ENCODE measurements around the gene SH2B3. TPM values are rescaled to one million over a fixed set of nuclear protein-coding genes. Genes with fewer than 3 reads are reported as not detected.
"Not testable (repeated sequence)": the region's sequence is repeated elsewhere in the genome, so short reads cannot be mapped to it uniquely, and the experiment has no call there.

The SH2B3 gene
- total RNA-seq, 1 experiment from 2014 or later = 48.6 TPM

DNA sequence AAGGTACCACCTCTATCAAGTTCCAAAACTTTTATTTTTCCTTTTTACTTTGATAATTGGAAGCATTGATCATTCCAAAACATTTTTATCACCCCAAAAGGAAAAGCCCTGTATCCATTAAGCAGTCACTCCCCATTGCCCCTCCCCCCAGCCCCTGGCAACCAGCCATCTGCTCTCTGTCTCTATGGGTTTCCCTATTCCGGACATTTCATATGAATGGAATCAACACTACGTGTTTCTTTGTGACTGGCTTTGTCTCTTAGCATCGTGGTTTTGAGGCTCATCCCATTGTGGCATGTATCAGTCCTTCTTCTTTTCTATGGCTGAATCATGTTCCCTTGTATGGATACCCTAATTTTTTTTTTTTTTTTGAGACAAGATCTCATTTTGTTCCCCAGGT is 18.8 kb upstream of the SH2B3 start:
- DNase-seq (ENCODE audit: low read depth) = no peak

DNA sequence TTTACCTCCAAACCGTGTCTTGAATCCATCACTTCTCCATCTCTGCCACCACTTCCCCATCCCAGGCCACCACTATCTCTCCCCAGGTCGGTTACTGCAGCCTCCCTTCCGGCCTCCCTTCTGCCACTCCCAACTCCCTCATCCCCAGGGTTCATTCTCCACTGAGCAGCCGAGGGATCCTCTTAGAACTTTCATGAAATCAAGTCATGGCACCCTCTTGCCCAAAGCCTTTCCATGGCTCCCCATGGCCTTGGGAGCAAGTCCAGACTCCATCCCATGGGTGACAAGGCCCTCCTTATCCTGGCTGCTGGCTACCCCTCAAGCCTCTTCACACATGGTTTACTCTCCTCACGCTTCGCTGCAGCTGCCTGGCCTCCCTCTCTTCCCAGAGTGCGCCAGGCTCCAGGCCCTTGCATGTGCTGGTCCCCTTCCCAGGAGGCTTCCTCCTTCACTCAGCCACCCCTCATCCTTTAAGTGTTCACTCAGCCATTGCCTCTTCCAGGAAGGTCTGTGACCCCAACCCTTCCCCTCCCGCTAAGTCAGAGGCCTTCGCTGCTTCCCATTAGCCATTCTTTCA is 17.9 kb upstream of the SH2B3 start:
- DNase-seq (ENCODE audit: low read depth) = no peak

DNA sequence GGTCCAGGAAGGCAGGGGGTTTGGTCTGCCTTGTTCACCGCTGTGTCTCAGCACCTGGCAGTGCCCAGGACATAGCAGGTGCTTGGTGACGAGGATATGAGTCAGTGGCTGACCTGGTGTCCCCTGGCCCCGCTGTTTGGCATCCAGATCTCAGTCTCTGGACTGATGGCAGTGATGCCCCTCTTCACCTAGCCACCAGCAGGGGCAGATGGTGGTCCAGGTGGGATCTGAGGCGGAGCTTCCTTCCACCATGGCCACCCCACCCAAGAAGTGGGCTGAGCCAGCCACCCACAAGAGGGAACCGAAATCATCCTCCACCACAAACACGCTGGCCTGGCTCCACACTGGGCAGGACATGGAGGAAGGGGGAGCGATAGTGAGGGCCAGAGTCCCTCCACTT is 16.1 kb upstream of the SH2B3 start:
- DNase-seq (ENCODE audit: low read depth) = no peak

DNA sequence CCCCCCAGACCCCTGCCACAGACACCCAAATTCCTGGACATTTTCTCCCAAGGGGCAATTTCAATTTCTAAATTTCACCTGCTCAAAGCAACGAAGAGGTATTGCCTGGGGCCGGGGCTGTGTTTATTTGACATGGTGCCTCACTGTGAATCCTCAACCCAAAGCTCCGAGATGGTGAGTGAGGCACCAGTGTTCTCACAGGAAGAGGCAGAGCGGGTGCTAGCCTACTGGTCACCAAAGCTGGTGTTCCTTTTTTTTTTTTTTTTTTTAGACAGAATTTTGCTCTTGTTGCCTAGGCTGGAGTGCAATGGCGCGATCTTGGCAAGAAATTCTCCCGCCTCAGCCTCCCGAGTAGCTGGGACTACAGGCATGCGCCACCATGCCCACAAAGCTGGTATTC is 14.8 kb upstream of the SH2B3 start:
- no peak for DNase-seq (ENCODE audit: low read depth)

DNA sequence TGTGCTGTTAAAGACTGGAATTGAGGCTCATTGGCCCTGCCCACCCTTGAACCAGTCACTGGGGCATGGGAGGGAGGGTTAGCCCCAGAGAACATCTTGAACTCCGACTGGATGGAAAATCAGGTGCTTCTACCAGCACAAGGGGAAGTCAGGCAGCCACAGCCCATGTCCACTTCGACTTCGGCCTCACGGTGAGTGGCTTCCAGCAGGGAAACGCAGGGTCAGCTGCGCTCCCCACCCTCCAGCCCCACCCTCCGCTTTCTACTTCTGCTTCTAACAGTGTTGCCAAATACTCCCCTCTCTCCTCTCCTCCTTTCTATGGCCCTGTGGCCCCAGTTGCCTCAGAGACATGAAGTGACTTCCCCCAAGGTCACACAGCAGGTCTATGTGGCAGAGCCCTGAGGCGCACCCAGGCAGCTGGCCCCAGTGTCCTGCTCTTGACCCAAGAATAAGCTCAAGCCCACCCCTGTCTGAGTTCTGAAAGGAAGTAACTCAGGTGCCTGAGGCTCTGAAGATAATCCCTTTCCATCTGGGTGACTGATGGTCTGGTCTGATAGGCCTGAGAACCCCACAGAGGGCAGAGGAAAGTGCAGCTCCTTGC is 11.9 kb upstream of the SH2B3 start:
- DNase-seq (ENCODE audit: low read depth) = no peak

- no peak for DNase-seq (ENCODE audit: low read depth)
Measured at GRCh38 chr12:111394480-111394879, 11.2 kb upstream of the SH2B3 start.

- DNase-seq (ENCODE audit: low read depth) = no peak
Measured at GRCh38 chr12:111395336-111396187, 10.2 kb upstream of the SH2B3 start.

DNA sequence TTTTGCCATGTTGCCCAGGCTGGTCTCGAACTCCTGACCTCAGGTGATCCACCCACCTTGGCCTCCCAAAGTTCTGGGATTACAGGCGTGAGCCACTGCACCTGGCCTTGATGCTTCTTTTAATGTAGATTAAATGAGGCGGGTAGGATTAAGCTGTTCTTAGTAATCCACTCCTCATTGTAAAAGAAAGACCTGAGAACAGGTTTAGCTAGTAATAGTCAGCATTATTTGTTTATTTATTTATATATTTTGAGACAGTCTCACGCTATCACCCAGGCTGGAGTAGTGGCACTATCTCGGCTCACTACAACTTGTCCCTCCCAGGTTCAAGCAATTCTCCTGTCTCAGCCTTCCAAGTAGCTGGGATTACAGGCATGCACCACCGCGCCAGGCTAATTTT is 9.5 kb upstream of the SH2B3 start:
- not testable (repeated sequence) for DNase-seq (ENCODE audit: low read depth)

- peak; percentile 90 for DNase-seq (ENCODE audit: low read depth)
Measured at GRCh38 chr12:111396726-111397445, 8.8 kb upstream of the SH2B3 start.

GRCh38 chr12:111398530-111398929 is 7.2 kb upstream of the SH2B3 start:
- DNase-seq (ENCODE audit: low read depth) = peak; percentile 42

GRCh38 chr12:111399741-111400404 is 5.8 kb upstream of the SH2B3 start:
- not testable (repeated sequence) for DNase-seq (ENCODE audit: low read depth)

DNA sequence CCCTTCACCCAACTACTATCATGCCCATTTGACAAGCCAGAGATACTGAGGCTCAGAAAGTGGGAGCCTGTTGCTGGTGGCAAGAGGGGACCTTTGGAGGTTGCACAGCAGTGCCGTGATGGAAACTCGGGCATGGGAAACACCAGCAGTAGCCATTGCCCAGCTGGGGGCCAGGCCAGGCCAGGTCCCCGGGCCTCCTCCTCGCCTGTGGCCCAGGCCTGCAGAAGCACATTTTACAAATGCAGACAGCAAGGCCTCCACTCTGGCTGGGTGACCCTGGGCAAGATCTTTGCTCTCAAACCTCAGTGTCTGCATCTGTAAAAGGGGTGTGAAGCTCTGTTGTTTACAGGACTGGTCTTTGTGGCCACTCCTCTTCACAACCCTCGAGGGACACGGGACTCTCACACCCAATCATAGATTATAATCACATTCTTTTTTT is 4.5 kb upstream of the SH2B3 start:
- no peak for DNase-seq (ENCODE audit: low read depth)

GRCh38 chr12:111402490-111402824 is 3.3 kb upstream of the SH2B3 start:
- not testable (repeated sequence) for DNase-seq (ENCODE audit: low read depth)

- peak; percentile 46 for DNase-seq (ENCODE audit: low read depth)
Measured at GRCh38 chr12:111404362-111405148, 1.2 kb upstream of the SH2B3 start.

- peak; percentile 88 for DNase-seq (ENCODE audit: low read depth)
Measured at GRCh38 chr12:111405149-111405858, 419 bp upstream of the SH2B3 start.

DNA sequence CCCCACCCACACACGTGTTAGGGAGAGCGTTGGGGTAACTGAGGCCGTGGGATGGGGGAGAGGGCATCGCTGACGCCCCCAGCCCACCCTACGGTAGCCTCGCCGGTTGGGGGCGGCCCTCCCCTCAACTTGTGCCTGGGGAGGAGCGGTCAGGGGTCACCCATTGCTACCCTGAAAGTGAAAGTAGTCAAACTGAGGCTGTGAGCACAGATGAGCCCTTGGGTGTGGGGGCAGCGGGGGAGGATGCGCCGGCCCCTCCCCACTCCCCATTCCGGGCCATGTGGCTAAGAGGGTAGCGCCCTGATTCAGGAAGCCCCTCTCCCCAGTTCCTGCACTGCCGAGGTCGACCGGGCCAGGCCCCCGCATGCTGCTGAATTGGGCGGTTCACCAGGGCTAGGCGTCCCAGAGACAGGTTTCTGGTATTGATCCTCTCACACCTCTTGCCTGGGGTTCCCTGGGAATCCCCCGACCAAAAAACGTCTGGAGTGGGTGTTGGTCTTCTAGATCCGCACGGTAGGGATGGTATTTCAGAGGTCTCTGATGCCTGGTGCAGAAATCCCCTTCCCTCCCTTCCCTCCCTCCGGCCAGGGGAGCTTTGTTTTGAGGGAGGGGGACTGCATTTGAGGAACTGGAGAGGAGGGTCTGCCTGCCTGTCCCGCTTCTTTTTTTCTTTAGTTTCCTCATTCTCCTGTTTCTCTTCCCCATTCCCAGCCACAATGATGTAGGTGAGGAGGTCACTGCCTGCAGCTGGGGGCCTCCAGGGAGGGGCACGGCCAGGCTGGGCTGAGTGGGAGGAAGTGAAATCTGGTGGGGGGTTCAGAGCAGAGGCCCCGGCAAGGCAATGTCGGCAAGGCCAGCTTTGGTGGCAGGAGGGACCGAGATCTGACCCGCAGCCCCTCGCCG is 1.0 kb downstream of the SH2B3 start:
- no peak for DNase-seq (ENCODE audit: low read depth)

DNA sequence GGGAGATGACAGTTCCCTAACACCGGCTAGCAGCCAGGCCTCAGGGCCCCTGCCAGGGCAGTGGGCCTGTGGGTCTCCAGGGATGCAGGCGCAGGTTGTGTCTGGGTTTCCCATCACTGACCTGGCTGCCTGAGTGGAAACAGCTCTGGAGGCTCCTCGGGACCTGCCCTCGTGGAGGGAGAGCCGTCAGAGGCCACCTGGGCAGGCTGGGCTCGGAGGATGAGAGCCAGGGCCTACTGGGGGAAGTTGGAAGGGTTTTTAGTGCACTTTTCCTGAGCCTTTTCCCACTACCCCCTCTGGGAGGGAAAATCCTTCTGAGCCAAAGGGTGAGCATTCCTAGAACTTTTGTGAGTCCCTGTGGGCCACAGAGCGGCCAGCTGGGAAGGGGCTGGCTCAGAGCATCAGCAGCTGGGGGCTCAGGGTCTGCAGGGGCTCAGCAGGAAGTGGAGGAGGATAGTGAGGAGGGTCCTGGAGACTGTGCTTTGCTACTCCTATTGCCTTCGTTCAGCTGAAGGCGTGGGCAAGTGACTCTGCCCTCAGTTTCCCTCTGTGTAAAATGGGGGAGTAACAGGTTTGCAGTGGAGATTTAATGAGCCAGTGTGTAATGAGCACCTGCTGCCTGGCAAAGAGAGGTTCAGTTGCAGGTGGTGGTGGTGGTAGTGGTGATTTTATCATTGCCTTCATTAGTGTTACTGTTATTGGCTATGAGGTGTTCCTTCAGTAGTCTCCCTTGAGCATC is 1.8 kb downstream of the SH2B3 start:
- no peak for DNase-seq (ENCODE audit: low read depth)

GRCh38 chr12:111408116-111408440 is 2.4 kb downstream of the SH2B3 start:
- no peak for DNase-seq (ENCODE audit: low read depth)

Data from M059J (cell line).